ENCODE results near the gene LDLRAD2. TPM values are rescaled to one million over a fixed set of nuclear protein-coding genes. Genes with fewer than 3 reads are reported as not detected.

The LDLRAD2 gene
- total and polyA plus RNA-seq, 9 of the 15 experiments (the other 6 are each of a cell fraction or from before 2014, with no cell fraction given) = 0.45 to 0.48 TPM; not detected in 7

DNA sequence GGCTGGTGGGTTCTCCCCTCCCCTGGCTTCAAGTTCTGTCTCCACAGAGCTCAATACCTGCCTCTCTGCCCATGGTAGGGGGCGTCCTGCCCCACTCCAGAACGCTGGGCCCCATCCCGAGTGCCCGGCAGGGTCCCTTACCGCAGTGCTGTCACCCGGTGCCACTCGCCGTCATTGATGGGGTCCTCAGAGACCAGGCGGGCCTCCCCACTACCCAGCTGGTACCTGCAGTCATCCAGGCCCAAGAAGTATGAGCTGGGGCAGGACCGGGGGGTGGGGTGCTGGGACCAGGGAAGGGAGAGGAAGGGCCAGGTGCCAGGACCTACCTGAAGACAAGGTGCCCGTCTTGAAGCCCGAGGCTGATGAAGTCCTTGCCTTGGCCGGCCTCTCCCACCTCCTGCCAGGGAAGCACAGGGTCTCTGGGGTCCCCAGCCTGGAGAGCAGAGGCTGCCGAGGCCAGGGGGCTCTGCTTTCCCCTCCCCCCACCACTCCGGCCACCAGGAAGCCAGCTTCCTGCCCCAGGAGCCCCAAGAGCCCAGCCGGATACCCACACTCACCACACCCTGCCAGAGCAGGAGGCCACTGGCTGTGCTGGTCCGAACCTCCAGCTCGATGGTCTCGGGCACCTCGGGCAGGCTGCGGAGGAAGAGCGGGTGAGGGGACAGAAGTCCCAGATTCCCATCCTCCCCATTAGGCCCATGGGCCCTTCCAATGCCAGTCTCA, 12.1 kb downstream of the LDLRAD2 start:
- in situ Hi-C loops (cut with MboI) = no loop called here
- Histone ChIP-seq H3K27me3 (ENCODE audit: control insufficient read depth in 2 of 2, insufficient read depth in 2 of 2, low read length in 2 of 2) (no peaks in the 10 kb centered on the region), H3K9ac (ENCODE audit: insufficient read depth in 1 of 2, low read depth in 2 of 2, low read length in 2 of 2) (peak overlapping the region in 1 of 2 experiments; percentile 64; a peak in 2 of 4 replicates), H4K20me1 (replicated peaks; ENCODE audit: control insufficient read depth, insufficient read depth, low read length) (no peaks in the 10 kb centered on the region), H2AFZ (ENCODE audit: low read depth, low read length) (no peak overlapping the region), H3K79me2 (ENCODE audit: control insufficient read depth, insufficient read depth, low read length) (no peaks in the 10 kb centered on the region), H3K27ac (ENCODE audit: extremely low read depth, low read depth, low read length) (no peak overlapping the region), H3K9me3 (replicated peaks; ENCODE audit: control insufficient read depth, insufficient read depth, low read depth, low read length) (no peaks in the 10 kb centered on the region), H3K36me3 (ENCODE audit: control insufficient read depth, insufficient read depth, low read length) (peaks cover 60% of the 10 kb centered on the region; the same call in 2 of the 3 replicates), H3K9me1 (ENCODE audit: control insufficient read depth, insufficient read depth, low read length) (peaks cover 3% of the 10 kb centered on the region), H3K4me2 (ENCODE audit: insufficient read depth, low read length) (no peak overlapping the region), H3K4me3 (no peak overlapping the region), H3K4me1 (replicated peaks in 1 of 2; ENCODE audit: control insufficient read depth in 2 of 2, insufficient read depth in 2 of 2, low read length in 2 of 2) (peaks cover 8 to 41% of the 10 kb centered on the region in 2 experiments; a peak in 4 of 5 replicates)
- ChIA-PET POLR2A (interaction anchor here (0.8 to 2.1 kb wide), 2 partner anchors 10 to 42 kb away, joined by 3 to 6 read pairs; partner anchors contain the start of gene USP48), CTCF (ENCODE audit: low intra/inter-chr PET ratio) (no interaction called here)
- intact Hi-C loops (cut with micrococcal nuclease) = no loop called here
- ATAC-seq (no peak), DNase-seq (ENCODE audit: extremely low read depth in 1 of 4, low spot score in 3 of 4) (no peak), FAIRE-seq (no peak)
- WGBS (ENCODE audit: insufficient coverage, low coverage, missing lambda C conversion rate) = 78% methylated on average over 18 of the region's 22 CpGs
- BruUV-seq (replicated peaks) = no TSS peak
- TF ChIP-seq PRMT5 (CRISPR knock-in tag; IDR thresholded peaks at IDR 0.05) (no peak), MXI1 (IDR thresholded peaks at IDR 0.05; ENCODE audit: low read depth, low read length) (no peak), PCBP1 (IDR thresholded peaks at IDR 0.05; ENCODE audit: low read depth, low read length, poor library complexity, severe bottlenecking) (no peak), POLR2G (IDR thresholded peaks at IDR 0.05; ENCODE audit: low read depth, low read length) (0 out of 2 replicates have a peak, but pooled peaks have one; percentile 17), ZNF282 (CRISPR knock-in tag; IDR thresholded peaks at IDR 0.05) (no peak)

Data from K562 (cell line).